ENCODE measurements around the gene PLA2G2D.

GRCh38 chr1:20095564-20096434 lies 23.5 kb downstream of the PLA2G2D start:
- no peak for TF ChIP-seq ZNF274 (IDR thresholded peaks at IDR 0.05; ENCODE audit: low read depth, low read length)
- TF ChIP-seq SUZ12 (IDR thresholded peaks at IDR 0.05; ENCODE audit: extremely low read depth, insufficient read depth, insufficient read length) = no peak
